Pancreas (tissue), 10 donors: Measurements from ENCODE around the gene DENND1A. TPM values are rescaled to one million over a fixed set of nuclear protein-coding genes. Genes with fewer than 3 reads are reported as not detected.

ENCODE experiments used
- ATAC-seq, 4 donors: fragments of 200-7000 bp; cut with Tn5 transposase; one replicate each; pipeline versions ENCODE4 v1.8.0 to v1.9.1; 2020; ENCODE audit warnings: mild to moderate bottlenecking in 4 of 4, moderate library complexity in 4 of 4
- DNase-seq, 6 donors: peaks; one replicate each; pipeline ENCODE4 v3.0.0-alpha.2; 2020
- FAIRE-seq: peaks from 2 replicates; lab custom pipeline; 2012; peaks lifted over from hg19 to GRCh38; lab: Jason Lieb, UNC
- H3K27ac ChIP-seq, 4 donors: fragments of 200-600 bp; sonication (generic); 1 replicate in 3 of 4; 2 replicates in 1 of 4; pipeline versions ENCODE4 v1.5.0 to v1.8.0; 2020
- H3K27me3 ChIP-seq, 4 donors: fragments of 200-600 bp; one replicate each; pipeline ENCODE4 v1.8.0; 2021
- H3K36me3 ChIP-seq, 3 donors: fragments of 200-600 bp; sonication (generic) in 1 of 3; one replicate each; pipeline versions ENCODE4 v1.5.0 to v1.8.0; 2020 to 2021
- H3K4me1 ChIP-seq, 3 donors: fragments of 200-600 bp; one replicate each; pipeline ENCODE4 v1.8.0; 2021
- H3K4me3 ChIP-seq, 4 donors: fragments of 200-600 bp; sonication (generic) in 2 of 4; one replicate each; pipeline versions ENCODE4 v1.5.0 to v1.8.0; 2020 to 2021
- H3K9me3 ChIP-seq, 4 donors: fragments of 200-600 bp; one replicate each; pipeline ENCODE4 v1.8.0; 2021
- WGBS, 2 donors: extraction: QIAGEN DNeasy Blood & Tissue Kit; methylation state at CpG; one replicate each; pipeline ENCODE4 v1.1.7; 2013; 5-methylcytosine and 5-hydroxymethylcytosine counted together
- intact Hi-C, 3 donors: fragments of 100-400 bp; cut with DNase I; formaldehyde crosslinking; loops; one replicate each; pipeline versions ENCODE4 v1.11.1 to v1.14.2; 2022
- polyA plus RNA-seq, 2 donors: library from polyadenylated mRNA; stranded (reverse); fragments of 200-250 nt; gene quantifications; one replicate each; pipeline ENCODE4 v1.2.3, GENCODE V29; 2013
- total RNA-seq, 6 donors: library from RNA; stranded (reverse); fragmentation: NEBNext Ultra II Directional in 4 of 6; extraction: Animal tissue kit (Norgen Biotek cat#: 25700) in 4 of 6; gene quantifications; one replicate each; pipeline versions ENCODE4 v1.2.1 to v1.2.4, GENCODE V29; 2021 to 2023
- TF ChIP-seq, protein P1 (sequence below), 4 donors: fragments of 200-600 bp; sonication (generic) in 3 of 4; IDR thresholded peaks; one replicate each; pipeline versions ENCODE4 v1.5.0 to v1.8.0; 2021; ENCODE audit warnings: antibody characterized with exemption in 4 of 4
- donor health status: healthy with polysubstance abuse.
- donor health status: DM: no; HTN: no; CAD: no; lungs with moderate emphysema.
- donor health status: DM: no; HTN: no; CAD: no.
- donor health status: control.
- donor health status: control.
- donor health status: Bipolar disorder and iron deficiency.
- donor health status: DM: yes; HTN: yes; CAD: no.
- donor health status: DM: no; HTN: no; CAD: no.
- donor health status: DM: no; HTN: no; CAD: no.
- donor health status: DM: yes; HTN: yes; CAD: no.

Gene DENND1A
- total and polyA plus RNA-seq, 8 donors: 4.5 to 8.3 (median 5.6) TPM

- FAIRE-seq: no peak
- Histone ChIP-seq H3K27ac (no peak overlapping the region), H3K27me3 (no peaks in the 10 kb centered on the region), H3K4me1 (no peaks in the 10 kb centered on the region), H3K4me3 (no peak overlapping the region), H3K9me3 (no peaks in the 10 kb centered on the region), H3K36me3 (no peaks in the 10 kb centered on the region)
- 95 to 97% methylated on average over 2 of the region's 2 CpGs for WGBS, 2 donors
- intact Hi-C loops: no loop called here
- no peak for ATAC-seq
- TF ChIP-seq, protein P1, sequence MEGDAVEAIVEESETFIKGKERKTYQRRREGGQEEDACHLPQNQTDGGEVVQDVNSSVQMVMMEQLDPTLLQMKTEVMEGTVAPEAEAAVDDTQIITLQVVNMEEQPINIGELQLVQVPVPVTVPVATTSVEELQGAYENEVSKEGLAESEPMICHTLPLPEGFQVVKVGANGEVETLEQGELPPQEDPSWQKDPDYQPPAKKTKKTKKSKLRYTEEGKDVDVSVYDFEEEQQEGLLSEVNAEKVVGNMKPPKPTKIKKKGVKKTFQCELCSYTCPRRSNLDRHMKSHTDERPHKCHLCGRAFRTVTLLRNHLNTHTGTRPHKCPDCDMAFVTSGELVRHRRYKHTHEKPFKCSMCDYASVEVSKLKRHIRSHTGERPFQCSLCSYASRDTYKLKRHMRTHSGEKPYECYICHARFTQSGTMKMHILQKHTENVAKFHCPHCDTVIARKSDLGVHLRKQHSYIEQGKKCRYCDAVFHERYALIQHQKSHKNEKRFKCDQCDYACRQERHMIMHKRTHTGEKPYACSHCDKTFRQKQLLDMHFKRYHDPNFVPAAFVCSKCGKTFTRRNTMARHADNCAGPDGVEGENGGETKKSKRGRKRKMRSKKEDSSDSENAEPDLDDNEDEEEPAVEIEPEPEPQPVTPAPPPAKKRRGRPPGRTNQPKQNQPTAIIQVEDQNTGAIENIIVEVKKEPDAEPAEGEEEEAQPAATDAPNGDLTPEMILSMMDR (IDR thresholded peaks at IDR 0.05): no peak
- DNase-seq: no peak
These were observed 205.6 kb downstream of the DENND1A start for GRCh38 chr9:123724211-123724796.

- DNase-seq (no peak), FAIRE-seq (no peak), ATAC-seq (no peak)
- Histone ChIP-seq H3K4me1 (no peaks in the 10 kb centered on the region), H3K27ac (no peak overlapping the region), H3K4me3 (no peak overlapping the region), H3K27me3 (no peaks in the 10 kb centered on the region), H3K36me3 (no peaks in the 10 kb centered on the region), H3K9me3 (no peaks in the 10 kb centered on the region)
- 96 to 99% methylated on average over 4 of the region's 4 CpGs for WGBS, 2 donors
- intact Hi-C loops: no loop called here
- TF ChIP-seq, protein P1 (IDR thresholded peaks at IDR 0.05): no peak
These were observed 206.6 kb downstream of the DENND1A start for GRCh38 chr9:123723135-123723875.

DNA sequence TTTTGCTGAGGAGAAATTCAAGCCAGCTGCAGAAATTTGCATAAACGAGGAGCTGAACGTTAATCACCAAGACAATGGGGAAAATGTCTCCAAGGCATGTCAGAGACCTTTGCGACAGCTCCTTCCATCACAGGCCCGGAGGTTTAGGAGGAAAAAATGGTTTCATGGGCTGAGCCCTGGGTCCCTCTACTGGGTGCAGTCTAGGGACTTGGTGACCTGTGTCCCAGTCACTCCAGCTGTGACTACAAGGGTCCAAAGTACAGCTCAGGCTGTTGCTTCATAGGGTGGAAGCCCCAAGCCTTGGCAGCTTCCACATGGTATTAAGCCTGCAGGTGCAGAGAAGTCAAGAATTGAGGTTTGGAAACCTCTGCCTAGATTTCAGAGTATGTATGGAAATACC is 207.5 kb downstream of the DENND1A start:
- H3K9me3 ChIP-seq: no peaks in the 10 kb centered on the region
- WGBS, 2 donors: 96 to 97% methylated on average over 4 of the region's 4 CpGs
- H3K27ac ChIP-seq: no peak overlapping the region
- no peaks in the 10 kb centered on the region for H3K4me1 ChIP-seq
- H3K4me3 ChIP-seq: no peak overlapping the region
- intact Hi-C loops: no loop called here
- ATAC-seq (no peak), FAIRE-seq (no peak), DNase-seq (no peak)
- H3K27me3 ChIP-seq: no peaks in the 10 kb centered on the region
- no peaks in the 10 kb centered on the region for H3K36me3 ChIP-seq
- TF ChIP-seq, protein P1 (IDR thresholded peaks at IDR 0.05): no peak

DNA sequence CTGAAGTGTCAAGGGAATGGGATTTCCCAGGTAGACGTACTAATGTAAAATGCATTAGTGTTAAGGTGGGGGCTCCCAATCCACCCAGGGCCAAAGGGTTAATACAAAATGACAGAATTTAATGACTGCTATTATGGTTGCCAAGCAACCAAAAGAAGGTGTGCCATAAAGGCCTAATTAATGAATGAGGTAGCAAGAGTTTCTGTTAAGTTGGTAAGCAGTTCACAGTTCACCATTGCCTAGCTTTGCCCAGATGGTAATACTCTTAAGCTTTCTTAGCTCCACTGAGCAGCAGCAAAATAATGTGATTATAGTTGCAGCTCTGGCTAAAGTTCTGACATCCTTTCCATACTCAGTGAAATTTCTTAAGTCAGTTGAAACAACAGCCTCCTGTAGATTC is 211.7 kb downstream of the DENND1A start:
- Histone ChIP-seq H3K9me3 (no peaks in the 10 kb centered on the region), H3K4me3 (no peak overlapping the region), H3K27ac (no peak overlapping the region), H3K36me3 (no peaks in the 10 kb centered on the region), H3K4me1 (no peaks in the 10 kb centered on the region), H3K27me3 (no peaks in the 10 kb centered on the region)
- intact Hi-C loops: no loop called here
- FAIRE-seq (no peak), ATAC-seq (no peak), DNase-seq (no peak)
- TF ChIP-seq, protein P1 (IDR thresholded peaks at IDR 0.05): no peak
- 97 to 100% methylated on average over 1 of the region's 1 CpG for WGBS, 2 donors

- Histone ChIP-seq H3K27ac (no peak overlapping the region), H3K9me3 (no peaks in the 10 kb centered on the region), H3K4me1 (no peaks in the 10 kb centered on the region), H3K27me3 (no peaks in the 10 kb centered on the region), H3K4me3 (no peak overlapping the region), H3K36me3 (no peaks in the 10 kb centered on the region)
- TF ChIP-seq, protein P1 (IDR thresholded peaks at IDR 0.05): no peak
- intact Hi-C loops: no loop called here
- ATAC-seq (no peak), FAIRE-seq (no peak), DNase-seq (no peak)
These were observed 212.2 kb downstream of the DENND1A start for GRCh38 chr9:123717581-123718175.
